PC-3 (cell line): ENCODE results near the gene ZACN.

Source experiments
- CTCF ChIP-seq: fragments of 300-600 bp; sonication (generic); conservative IDR thresholded peaks from 2 replicates; pipeline ENCODE4 v1.5.1; 2017; ENCODE audit warnings: antibody characterized with exemption, low read depth, mild to moderate bottlenecking, low read length
- EZH2 ChIP-seq: fragments of 300-600 bp; sonication (generic); IDR thresholded peaks from one replicate; pipeline ENCODE4 v1.6.1; 2017; ENCODE audit warnings: antibody characterized with exemption, mild to moderate bottlenecking, low read length; ENCODE audit not compliant: unreplicated experiment
- EZH2phosphoT487 ChIP-seq: fragments of 300-600 bp; sonication (generic); IDR thresholded peaks from 2 replicates; pipeline ENCODE4 v1.6.1; 2018; ENCODE audit warnings: mild to moderate bottlenecking, antibody characterized with exemption, low read length, borderline replicate concordance

- no peak for TF ChIP-seq EZH2
- TF ChIP-seq CTCF, result no peak
- no peak for TF ChIP-seq EZH2phosphoT487
Measured at GRCh38 chr17:76040376-76040775, 38.6 kb upstream of the ZACN start.
